ENCODE data around the gene RAB14.

RAB14 gene

DNA sequence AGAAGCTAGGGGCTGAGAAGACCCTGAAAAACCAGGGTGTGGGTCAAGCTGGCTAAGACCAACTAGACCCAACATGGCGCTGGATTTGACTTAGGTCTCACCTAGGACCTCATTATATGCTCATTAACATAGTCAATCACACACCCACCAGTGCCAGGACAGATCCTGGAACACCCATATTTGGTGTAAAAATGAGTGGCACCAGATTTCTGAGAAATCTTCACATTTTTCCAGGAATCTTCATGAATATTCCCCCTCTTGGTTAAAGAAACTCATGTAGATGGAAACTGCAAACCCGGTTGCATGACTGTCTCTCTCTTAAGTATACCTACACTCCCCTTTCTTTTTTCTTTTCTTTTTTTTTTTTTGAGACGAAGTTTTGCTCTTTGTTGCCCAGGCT lies 17.9 kb upstream of the RAB14 start:
- CTCF ChIA-PET = interaction anchor here (0.6 to 2.7 kb wide), 3 partner anchors 12 to 177 kb away, joined by 3 to 11 read pairs (median 4); no protein-coding TSS in a partner anchor

DNA sequence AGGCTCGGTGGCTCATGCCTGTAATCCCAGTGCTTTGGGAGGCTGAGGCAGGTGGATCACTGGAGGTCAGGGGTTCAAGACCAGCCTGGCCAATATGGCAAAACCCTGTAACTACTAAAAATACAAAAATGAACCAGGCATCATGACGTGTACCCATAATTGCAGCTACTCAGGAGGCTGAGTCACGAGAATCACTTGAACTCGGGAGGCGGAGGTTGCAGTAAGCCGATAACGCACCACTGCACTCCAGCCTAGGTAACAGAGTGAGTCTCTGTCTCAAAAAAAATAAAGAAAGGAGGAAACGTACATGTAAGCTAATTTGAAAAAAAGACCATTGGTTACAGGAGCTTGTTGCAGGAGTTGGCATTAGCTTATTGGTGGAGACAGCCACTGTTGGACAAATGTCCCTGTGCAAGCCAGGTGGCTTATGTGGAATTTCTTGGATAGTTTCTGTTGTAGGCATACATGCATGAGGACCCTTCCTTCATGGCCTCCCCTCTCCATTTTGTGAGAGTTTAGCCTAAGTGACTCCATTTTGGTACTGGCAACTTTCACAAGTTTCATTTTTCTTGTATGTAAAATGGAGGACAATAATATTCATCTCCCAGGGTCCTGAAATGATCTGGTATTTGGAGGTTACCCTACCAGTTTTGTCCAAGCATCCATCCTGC lies 16.8 kb upstream of the RAB14 start:
- Histone ChIP-seq H3K36me3 (ENCODE audit: control insufficient read depth in 2 of 2, insufficient read depth in 1 of 2, low read length in 2 of 2) (no peaks in the 10 kb centered on the region), H3K4me3 (ENCODE audit: low read depth, low read length) (no peak overlapping the region), H3K9me3 (ENCODE audit: control insufficient read depth, insufficient read depth, low read depth, low read length) (no peaks in the 10 kb centered on the region), H3K4me1 (ENCODE audit: control insufficient read depth, insufficient read depth, low read length) (no peaks in the 10 kb centered on the region), H3K27ac (ENCODE audit: extremely low read depth, low read depth, low read length) (no peak overlapping the region)
- no peak for TF ChIP-seq ZNF37A (tag by site-specific recombination; IDR thresholded peaks at IDR 0.05)
- ChIA-PET CTCF (interaction anchor here (0.5 to 1.2 kb wide), 3 partner anchors 60 to 328 kb away, joined by 3 to 4 read pairs (median 4); no protein-coding TSS in a partner anchor), POLR2A (no interaction called here)

More for the DNA sequence above, 17.9 kb upstream of the RAB14 start:
- Histone ChIP-seq H3K9me3 (ENCODE audit: control insufficient read depth, insufficient read depth, low read depth, low read length) (no peaks in the 10 kb centered on the region), H3K27ac (ENCODE audit: extremely low read depth, low read depth, low read length) (no peak overlapping the region), H3K4me3 (ENCODE audit: low read depth, low read length) (no peak overlapping the region), H3K36me3 (ENCODE audit: control insufficient read depth in 2 of 2, insufficient read depth in 1 of 2, low read length in 2 of 2) (no peaks in the 10 kb centered on the region), H3K4me1 (ENCODE audit: control insufficient read depth, insufficient read depth, low read length) (no peaks in the 10 kb centered on the region)
- POLR2A ChIA-PET = no interaction called here
- no peak for TF ChIP-seq ZNF133 (tag by site-specific recombination; IDR thresholded peaks at IDR 0.05)
- no peak for TF ChIP-seq ZNF670 (tag by site-specific recombination; IDR thresholded peaks at IDR 0.05; ENCODE audit: low read depth)
- TF ChIP-seq ZNF510 (tag by site-specific recombination; IDR thresholded peaks at IDR 0.05; ENCODE audit: insufficient replicate concordance) = no peak
- TF ChIP-seq ZNF274 (IDR thresholded peaks at IDR 0.05; ENCODE audit: low read length) = no peak
- no peak for TF ChIP-seq ZNF274 (tag by site-specific recombination; IDR thresholded peaks at IDR 0.05; ENCODE audit: borderline replicate concordance)

DNA sequence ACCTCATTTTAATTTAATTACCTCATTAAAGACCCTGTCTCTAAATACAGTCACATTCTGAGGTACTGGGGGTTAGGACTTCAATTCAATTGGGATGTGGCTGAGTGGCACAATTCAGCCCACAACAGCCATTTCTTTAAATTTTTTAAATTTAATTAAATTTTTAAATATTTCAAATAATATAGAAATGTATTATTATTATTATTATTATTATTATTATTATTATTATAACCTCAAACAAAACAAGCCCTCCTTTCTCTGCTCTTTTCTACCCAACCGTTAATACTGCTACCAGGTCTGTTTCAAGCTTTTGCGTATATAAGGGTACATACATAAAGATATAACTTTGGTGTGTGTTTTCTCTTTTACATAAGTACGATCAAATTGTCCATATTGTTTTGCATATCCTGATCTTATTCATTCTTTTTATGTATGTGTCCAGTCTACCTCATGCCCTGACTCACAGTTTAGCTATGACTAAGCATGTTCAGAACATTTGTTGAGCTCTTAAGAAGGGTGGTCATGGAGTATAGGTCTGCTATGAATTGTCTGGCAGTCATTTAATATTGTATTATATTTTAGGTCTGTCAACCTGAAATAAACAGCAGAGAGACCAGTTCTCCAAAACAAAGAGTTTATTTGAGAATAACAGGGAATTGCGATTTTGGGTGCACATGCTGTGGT lies 16.1 kb upstream of the RAB14 start:
- no peaks in the 10 kb centered on the region for H3K9me3 ChIP-seq (ENCODE audit: control insufficient read depth, insufficient read depth, low read depth, low read length)
- H3K27ac ChIP-seq (ENCODE audit: extremely low read depth, low read depth, low read length) = no peak overlapping the region
- no peak for TF ChIP-seq ZNF266 (tag by site-specific recombination; IDR thresholded peaks at IDR 0.05; ENCODE audit: low read depth)
- no peak for TF ChIP-seq ZNF133 (tag by site-specific recombination; IDR thresholded peaks at IDR 0.05)
- no peak for TF ChIP-seq ZNF391 (tag by site-specific recombination; IDR thresholded peaks at IDR 0.05; ENCODE audit: borderline replicate concordance, low read depth)
- no peak for TF ChIP-seq GLI2 (tag by site-specific recombination; IDR thresholded peaks at IDR 0.05; ENCODE audit: borderline replicate concordance, low read depth)
- no peak for TF ChIP-seq ZNF423 (tag by site-specific recombination; IDR thresholded peaks at IDR 0.05)
- TF ChIP-seq, protein P1, sequence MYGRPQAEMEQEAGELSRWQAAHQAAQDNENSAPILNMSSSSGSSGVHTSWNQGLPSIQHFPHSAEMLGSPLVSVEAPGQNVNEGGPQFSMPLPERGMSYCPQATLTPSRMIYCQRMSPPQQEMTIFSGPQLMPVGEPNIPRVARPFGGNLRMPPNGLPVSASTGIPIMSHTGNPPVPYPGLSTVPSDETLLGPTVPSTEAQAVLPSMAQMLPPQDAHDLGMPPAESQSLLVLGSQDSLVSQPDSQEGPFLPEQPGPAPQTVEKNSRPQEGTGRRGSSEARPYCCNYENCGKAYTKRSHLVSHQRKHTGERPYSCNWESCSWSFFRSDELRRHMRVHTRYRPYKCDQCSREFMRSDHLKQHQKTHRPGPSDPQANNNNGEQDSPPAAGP (tag by site-specific recombination; IDR thresholded peaks at IDR 0.05) = no peak
- no peak for TF ChIP-seq ZNF169 (tag by site-specific recombination; IDR thresholded peaks at IDR 0.05)
- no peak for TF ChIP-seq ZNF416 (tag by site-specific recombination; IDR thresholded peaks at IDR 0.05)
- no peak for TF ChIP-seq ZNF658 (tag by site-specific recombination; IDR thresholded peaks at IDR 0.05)
- TF ChIP-seq ZNF155 (tag by site-specific recombination; IDR thresholded peaks at IDR 0.05) = no peak
- TF ChIP-seq SETDB1 (IDR thresholded peaks at IDR 0.05; ENCODE audit: insufficient read length, low read length) = no peak
- TF ChIP-seq, protein P2, sequence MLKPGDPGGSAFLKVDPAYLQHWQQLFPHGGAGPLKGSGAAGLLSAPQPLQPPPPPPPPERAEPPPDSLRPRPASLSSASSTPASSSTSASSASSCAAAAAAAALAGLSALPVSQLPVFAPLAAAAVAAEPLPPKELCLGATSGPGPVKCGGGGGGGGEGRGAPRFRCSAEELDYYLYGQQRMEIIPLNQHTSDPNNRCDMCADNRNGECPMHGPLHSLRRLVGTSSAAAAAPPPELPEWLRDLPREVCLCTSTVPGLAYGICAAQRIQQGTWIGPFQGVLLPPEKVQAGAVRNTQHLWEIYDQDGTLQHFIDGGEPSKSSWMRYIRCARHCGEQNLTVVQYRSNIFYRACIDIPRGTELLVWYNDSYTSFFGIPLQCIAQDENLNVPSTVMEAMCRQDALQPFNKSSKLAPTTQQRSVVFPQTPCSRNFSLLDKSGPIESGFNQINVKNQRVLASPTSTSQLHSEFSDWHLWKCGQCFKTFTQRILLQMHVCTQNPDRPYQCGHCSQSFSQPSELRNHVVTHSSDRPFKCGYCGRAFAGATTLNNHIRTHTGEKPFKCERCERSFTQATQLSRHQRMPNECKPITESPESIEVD (tag by site-specific recombination; IDR thresholded peaks at IDR 0.05) = no peak
- no peak for TF ChIP-seq ZNF558 (tag by site-specific recombination; IDR thresholded peaks at IDR 0.05)
- TF ChIP-seq BCL11B (tag by site-specific recombination; IDR thresholded peaks at IDR 0.05; ENCODE audit: low read depth) = no peak
- H3K36me3 ChIP-seq (ENCODE audit: control insufficient read depth in 2 of 2, insufficient read depth in 1 of 2, low read length in 2 of 2) = no peaks in the 10 kb centered on the region
- ChIA-PET POLR2A (no interaction called here), CTCF (interaction anchor here (0.5 to 2.5 kb wide), 5 partner anchors 7 to 328 kb away, joined by 3 to 11 read pairs (median 4); no protein-coding TSS in a partner anchor)
- H3K4me1 ChIP-seq (ENCODE audit: control insufficient read depth, insufficient read depth, low read length) = no peaks in the 10 kb centered on the region
- H3K4me3 ChIP-seq (ENCODE audit: low read depth, low read length) = no peak overlapping the region

Data from HEK293 (cell line).